ENCODE data around the gene TBX2.

GRCh38 chr17:61395983-61396585, 3.6 kb upstream of the TBX2 start:
- TF ChIP-seq CTCF (IDR thresholded peaks at IDR 0.05; ENCODE audit: low read depth, low read length, poor library complexity, severe bottlenecking), result no peak
- no peak for TF ChIP-seq EZH2phosphoT487 (IDR thresholded peaks at IDR 0.05; ENCODE audit: borderline replicate concordance, low read length)
